Mucosa of descending colon (tissue), 3 donors: ENCODE data around the gene MON1B. TPM values are rescaled to one million over a fixed set of nuclear protein-coding genes. Genes with fewer than 3 reads are reported as not detected.

ENCODE experiments used
- ATAC-seq: fragments of 200-7000 bp; cut with Tn5 transposase; one replicate; pipeline ENCODE4 v1.9.1; 2020; ENCODE audit warnings: mild to moderate bottlenecking, moderate library complexity
- DNase-seq, 3 donors: peaks; one replicate each; pipeline ENCODE4 v3.0.0-alpha.2; 2020
- H3K36me3 ChIP-seq: fragments of 200-600 bp; one replicate; pipeline ENCODE4 v1.8.0; 2021; ENCODE audit warnings: low read depth, mild to moderate bottlenecking
- H3K4me1 ChIP-seq: fragments of 200-600 bp; one replicate; pipeline ENCODE4 v1.8.0; 2021; ENCODE audit warnings: low read depth, mild to moderate bottlenecking
- H3K4me3 ChIP-seq: fragments of 200-600 bp; one replicate; pipeline ENCODE4 v1.8.0; 2021; ENCODE audit warnings: mild to moderate bottlenecking
- H3K9me3 ChIP-seq: fragments of 200-600 bp; one replicate; pipeline ENCODE4 v1.8.0; 2021; ENCODE audit warnings: mild to moderate bottlenecking
- CTCF ChIP-seq: fragments of 200-600 bp; IDR thresholded peaks from one replicate; pipeline ENCODE4 v1.8.0; 2022; ENCODE audit warnings: antibody characterized with exemption, mild to moderate bottlenecking
- intact Hi-C, 2 donors: fragments of 100-400 bp; cut with DNase I in 1 of 2; cut with micrococcal nuclease in 1 of 2; formaldehyde crosslinking; loops; one replicate each; pipeline versions ENCODE4 v1.11.0 to v1.11.1; 2022; cut with DNase I, micrococcal nuclease
- total RNA-seq, 3 donors: library from RNA; stranded (reverse); fragmentation: NEBNext Ultra II Directional in 2 of 3; extraction: Animal tissue kit (Norgen Biotek cat#: 25700) in 2 of 3; gene quantifications; one replicate each; pipeline versions ENCODE4 v1.2.1 to v1.2.4, GENCODE V29; 2021 to 2023
- donor health status: DM: no; HTN: no; CAD: no; lungs with moderate emphysema.
- donor health status: DM: no; HTN: no; CAD: no.
- donor health status: DM: no; HTN: yes; CAD: no.

MON1B gene
- total RNA-seq, 3 donors from 2014 or later, result 54.8 to 83.8 (median 72.7) TPM

DNA sequence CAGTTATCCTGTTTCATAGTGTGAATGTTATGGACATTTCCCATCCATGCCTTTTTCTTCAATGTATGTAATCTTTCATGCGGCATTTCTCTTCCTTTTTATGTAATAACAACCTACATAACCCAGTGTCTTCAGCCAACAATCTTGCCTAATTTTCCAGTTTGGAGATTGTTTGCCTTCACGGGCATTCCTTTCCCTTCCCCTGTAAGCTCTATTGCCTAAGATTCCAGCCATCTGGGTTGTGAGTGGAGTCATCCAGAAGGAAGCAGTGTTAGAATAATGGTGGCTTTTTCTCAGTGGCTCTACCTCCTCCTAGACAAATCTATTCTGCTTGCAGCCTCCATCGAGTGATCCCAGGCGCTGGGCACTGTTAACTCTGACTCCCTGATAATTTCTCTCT lies 30.5 kb downstream of the MON1B start:
- no peak overlapping the region for H3K4me3 ChIP-seq
- intact Hi-C loops, result no loop called here
- H3K9me3 ChIP-seq, result no peaks in the 10 kb centered on the region
- DNase-seq (no peak), ATAC-seq (no peak)
- no peak for TF ChIP-seq CTCF
- H3K4me1 ChIP-seq, result no peaks in the 10 kb centered on the region
- no peaks in the 10 kb centered on the region for H3K36me3 ChIP-seq

DNA sequence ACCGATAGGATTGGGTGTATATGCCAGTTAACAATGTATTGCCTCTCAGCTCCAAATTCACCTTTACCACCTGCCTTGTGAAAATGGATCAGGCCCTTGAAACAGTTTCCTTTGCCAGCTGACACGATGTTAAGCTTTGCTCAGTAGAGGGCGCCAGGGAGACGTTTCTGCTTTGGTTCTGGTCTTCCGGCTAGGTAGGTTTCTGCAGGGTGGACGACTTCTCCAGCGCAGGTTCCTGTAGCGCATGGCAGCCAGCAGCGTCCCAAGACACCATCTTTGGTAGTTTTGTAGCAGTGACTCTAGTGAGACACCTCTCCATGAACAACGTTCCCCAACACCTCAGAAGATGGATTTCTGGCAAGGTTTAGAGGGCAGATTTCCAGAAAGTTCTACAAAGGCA lies 32.2 kb downstream of the MON1B start:
- no peak for DNase-seq
- intact Hi-C loops, result no loop called here
- Histone ChIP-seq H3K36me3 (no peaks in the 10 kb centered on the region), H3K4me3 (no peak overlapping the region), H3K9me3 (no peaks in the 10 kb centered on the region), H3K4me1 (no peaks in the 10 kb centered on the region)
- ATAC-seq, result no peak
- TF ChIP-seq CTCF, result peak; percentile 23

DNA sequence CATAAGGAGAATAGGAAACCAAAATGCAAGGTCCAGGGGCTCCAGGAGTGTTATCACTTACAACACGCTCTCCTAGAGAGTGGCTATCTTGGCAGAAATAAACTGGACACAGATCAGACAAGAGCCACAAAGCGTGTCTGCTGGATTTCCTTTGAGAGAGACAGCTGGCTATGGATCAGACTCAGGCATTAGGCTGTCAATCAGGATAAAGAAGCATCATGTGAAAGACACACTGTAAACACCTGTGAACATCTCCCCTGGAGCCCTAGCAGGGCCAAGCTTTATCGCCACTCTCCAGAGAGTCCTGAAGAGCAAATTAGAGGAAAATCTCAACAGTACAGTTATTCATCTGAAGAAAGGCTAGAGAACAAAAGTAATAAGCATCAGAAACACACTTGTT lies 34.2 kb downstream of the MON1B start:
- no peaks in the 10 kb centered on the region for H3K36me3 ChIP-seq
- DNase-seq (no peak), ATAC-seq (no peak)
- TF ChIP-seq CTCF, result no peak
- no peak overlapping the region for H3K4me3 ChIP-seq
- intact Hi-C loops, result no loop called here
- H3K9me3 ChIP-seq, result no peaks in the 10 kb centered on the region
- no peaks in the 10 kb centered on the region for H3K4me1 ChIP-seq

- DNase-seq, result no peak
- intact Hi-C loops, result no loop called here
- no peaks in the 10 kb centered on the region for H3K9me3 ChIP-seq
- H3K4me1 ChIP-seq, result no peaks in the 10 kb centered on the region
- TF ChIP-seq CTCF, result no peak
- H3K36me3 ChIP-seq, result no peaks in the 10 kb centered on the region
- no peak overlapping the region for H3K4me3 ChIP-seq
- no peak for ATAC-seq
These were observed 36.8 kb downstream of the MON1B start for GRCh38 chr16:77227745-77228144.

GRCh38 chr16:77231047-77231446 lies 40.1 kb downstream of the MON1B start:
- no peak for TF ChIP-seq CTCF
- Histone ChIP-seq H3K4me1 (no peaks in the 10 kb centered on the region), H3K36me3 (no peaks in the 10 kb centered on the region), H3K9me3 (no peaks in the 10 kb centered on the region), H3K4me3 (no peak overlapping the region)
- no peak for DNase-seq
- intact Hi-C loops, result no loop called here
- no peak for ATAC-seq

DNA sequence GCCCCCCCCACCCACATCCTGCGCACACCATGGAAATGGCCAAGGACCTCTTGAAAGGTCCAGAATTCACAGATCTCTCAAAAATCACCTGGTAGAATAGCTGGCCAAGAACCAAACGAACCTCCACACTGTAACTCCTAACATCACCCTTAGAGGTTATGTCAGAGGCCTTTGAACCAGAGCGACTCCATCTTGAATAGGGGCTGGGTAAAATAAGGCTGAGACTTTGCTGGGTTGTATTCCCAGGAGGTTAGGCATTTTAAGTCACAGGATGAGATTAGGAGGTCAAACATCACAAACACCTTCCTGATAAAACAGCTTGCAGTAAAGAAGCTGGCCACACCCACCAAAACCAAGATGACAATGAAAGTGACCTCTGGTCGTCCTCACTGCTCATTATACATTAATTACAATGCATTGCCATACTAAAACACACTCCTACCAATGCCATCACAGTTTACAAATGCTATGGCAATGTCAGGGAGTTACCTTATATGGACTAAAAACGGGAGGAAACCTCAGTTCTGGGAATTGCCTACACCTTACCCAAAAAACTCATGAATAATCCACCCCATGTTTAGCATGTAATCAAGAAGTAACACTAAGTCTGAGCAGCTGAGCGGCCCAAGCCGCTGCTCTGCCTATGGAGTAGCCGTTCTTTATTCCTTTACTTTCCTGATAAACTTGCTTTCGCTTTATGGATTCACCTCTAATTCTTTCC lies 43.0 kb downstream of the MON1B start:
- H3K4me3 ChIP-seq, result no peak overlapping the region
- intact Hi-C loops, result no loop called here
- H3K4me1 ChIP-seq, result no peaks in the 10 kb centered on the region
- no peaks in the 10 kb centered on the region for H3K9me3 ChIP-seq
- no peaks in the 10 kb centered on the region for H3K36me3 ChIP-seq
- ATAC-seq (no peak), DNase-seq (no peak)
- TF ChIP-seq CTCF, result no peak
